SK-N-SH (cell line): Measurements from ENCODE around the gene SFN. TPM values are rescaled to one million over a fixed set of nuclear protein-coding genes. Genes with fewer than 3 reads are reported as not detected.
A peak's percentile ranks its signal among the peaks of the same experiment; 100 is the strongest.

Experiments
- CTCF ChIA-PET: fragments of 300-600, 350-600 bp; formaldehyde crosslinking; extraction: SDS; loops from one replicate; lab custom pipeline; 2021; lab: Yijun Ruan, JAX
- POLR2A ChIA-PET: fragments of 350-600 bp; sonication (Branson Sonifier 250); formaldehyde crosslinking; extraction: SDS; loops from one replicate; lab custom pipeline; 2020; ENCODE audit warnings: antibody characterized with exemption, inconsistent platforms; lab: Yijun Ruan, JAX
- DNase-seq: peaks from one replicate; pipeline ENCODE4 v3.0.0; 2012
- H2AFZ ChIP-seq: fragments of 200-600 bp; sonication (generic); 2 replicates; pipeline ENCODE4 v1.8.1; 2016; ENCODE audit warnings: antibody characterized with exemption, mild to moderate bottlenecking, low read depth
- H3F3A ChIP-seq: fragments of 200-600 bp; sonication (generic); replicated peaks from 2 replicates; pipeline ENCODE3; 2016; ENCODE audit warnings: antibody characterized with exemption, mild to moderate bottlenecking; ENCODE audit not compliant: insufficient read depth
- H3K27ac ChIP-seq, 2 experiments: fragments of 200-500 bp in 1 of 2; fragments of 200-600 bp in 1 of 2; sonication (Bioruptor generic) in 1 of 2; sonication (generic), shearing (Covaris generic) in 1 of 2; 2 replicates each; pipeline versions ENCODE4 v1.5.1 to v1.6.1; 2014 to 2016; ENCODE audit warnings: low read depth in 2 of 2, inconsistent platforms in 1 of 2, low read length in 1 of 2, mild to moderate bottlenecking in 1 of 2, mixed read lengths in 1 of 2
- H3K27me3 ChIP-seq: fragments of 200-600 bp; sonication (generic), shearing (Covaris generic); 2 replicates; pipeline ENCODE4 v1.6.1; 2016; ENCODE audit warnings: mixed run types; ENCODE audit not compliant: insufficient read depth
- H3K36me3 ChIP-seq, 2 experiments: fragments of 200-500 bp in 1 of 2; fragments of 200-600 bp in 1 of 2; sonication (Bioruptor generic) in 1 of 2; sonication (generic) in 1 of 2; replicated peaks in 1 of 2; 2 replicates each; pipeline versions ENCODE3 to v1.5.1; 2014 to 2016; ENCODE audit warnings: low read length in 1 of 2, mild to moderate bottlenecking in 1 of 2; ENCODE audit not compliant: insufficient read depth in 2 of 2, control insufficient read depth in 1 of 2
- H3K4me1 ChIP-seq, 2 experiments: fragments of 200-500 bp in 1 of 2; fragments of 200-600 bp in 1 of 2; sonication (Bioruptor generic) in 1 of 2; sonication (generic), shearing (Covaris generic) in 1 of 2; 2 replicates each; pipeline versions ENCODE4 v1.5.1 to v1.6.1; 2014 to 2016; ENCODE audit warnings: low read depth in 1 of 2, low read length in 1 of 2, mixed run types in 1 of 2; ENCODE audit not compliant: insufficient read depth in 2 of 2, control insufficient read depth in 1 of 2
- H3K4me2 ChIP-seq: fragments of 200-600 bp; sonication (generic), shearing (Covaris generic); 2 replicates; pipeline ENCODE4 v1.6.1; 2017; ENCODE audit warnings: mixed run types
- H3K4me3 ChIP-seq, 2 experiments: fragments of 200-500 bp in 1 of 2; fragments of 200-600 bp in 1 of 2; sonication (Bioruptor generic) in 1 of 2; sonication (generic), shearing (Covaris generic) in 1 of 2; 2 replicates each; pipeline versions ENCODE4 v1.5.1 to v1.8.1; 2014 to 2016; ENCODE audit warnings: low read depth in 2 of 2, inconsistent platforms in 1 of 2, low read length in 1 of 2, mild to moderate bottlenecking in 1 of 2, mixed read lengths in 1 of 2, moderate library complexity in 1 of 2
- H3K79me2 ChIP-seq: fragments of 200-600 bp; sonication (generic); 2 replicates; pipeline ENCODE4 v1.8.1; 2017; ENCODE audit warnings: mild to moderate bottlenecking; ENCODE audit not compliant: insufficient read depth
- H3K9ac ChIP-seq: fragments of 200-600 bp; sonication (generic); 2 replicates; pipeline ENCODE4 v1.6.1; 2017; ENCODE audit warnings: mixed run types
- H3K9me2 ChIP-seq: fragments of 200-600 bp; sonication (generic); 2 replicates; pipeline ENCODE4 v1.6.1; 2017; ENCODE audit warnings: mixed run types
- H3K9me3 ChIP-seq: fragments of 200-600 bp; sonication (generic); 2 replicates; pipeline ENCODE4 v1.6.1; 2017; ENCODE audit warnings: mixed run types, mild to moderate bottlenecking, moderate library complexity
- H4K20me1 ChIP-seq: fragments of 200-600 bp; sonication (generic); 2 replicates; pipeline ENCODE4 v1.6.1; 2017; ENCODE audit warnings: mild to moderate bottlenecking, mixed run types; ENCODE audit not compliant: insufficient read depth
- CHD2 ChIP-seq: fragments of 150-350 bp; IDR thresholded peaks from 2 replicates; pipeline ENCODE4 v1.6.1; 2018; ENCODE audit warnings: low read length; ENCODE audit not compliant: partially characterized antibody
- ELF1 ChIP-seq: IDR thresholded peaks from 2 replicates; pipeline ENCODE4 v1.4.0; 2012
- EP300 ChIP-seq, 2 experiments: IDR thresholded peaks; 2 replicates each; pipeline versions ENCODE4 v1.4.0 to v1.6.1; 2012; ENCODE audit warnings: borderline replicate concordance in 1 of 2, low read depth in 1 of 2, low read length in 1 of 2
- FOSL2 ChIP-seq: IDR thresholded peaks from 2 replicates; pipeline ENCODE4 v1.4.0; 2012; ENCODE audit warnings: low read depth, mild to moderate bottlenecking, moderate library complexity, borderline replicate concordance
- FOXJ3 ChIP-seq: sonication (generic); formaldehyde crosslinking; IDR thresholded peaks from 2 replicates; pipeline ENCODE4 v1.5.1; 2020; ENCODE audit warnings: mild to moderate bottlenecking, missing genetic modification reagents
- GABPA ChIP-seq: IDR thresholded peaks from 2 replicates; pipeline ENCODE4 v1.4.0; 2012; ENCODE audit warnings: low read depth, mild to moderate bottlenecking
- GATA2 ChIP-seq: sonication (generic); formaldehyde crosslinking; IDR thresholded peaks from 2 replicates; pipeline ENCODE4 v1.5.0; 2020; ENCODE audit warnings: mild to moderate bottlenecking, missing genetic modification reagents
- IRF3 ChIP-seq: fragments of 150-350 bp; IDR thresholded peaks from 2 replicates; pipeline ENCODE4 v1.6.1; 2016; ENCODE audit warnings: mild to moderate bottlenecking, low read depth, low read length
- JUND ChIP-seq: IDR thresholded peaks from 2 replicates; pipeline ENCODE4 v1.4.0; 2012
- MXI1 ChIP-seq: IDR thresholded peaks from 2 replicates; pipeline ENCODE4 v1.6.1; 2012; ENCODE audit warnings: mild to moderate bottlenecking, low read depth, low read length, improper control_type of control experiment
- NFIC ChIP-seq: IDR thresholded peaks from 2 replicates; pipeline ENCODE4 v1.4.0; 2012; ENCODE audit warnings: borderline replicate concordance
- NRF1 ChIP-seq: IDR thresholded peaks from 2 replicates; pipeline ENCODE4 v1.6.1; 2012; ENCODE audit warnings: low read depth, mild to moderate bottlenecking, low read length
- POLR2AphosphoS5 ChIP-seq: IDR thresholded peaks from 2 replicates; pipeline ENCODE4 v1.6.1; 2012; ENCODE audit warnings: low read depth, low read length
- RAD21 ChIP-seq: IDR thresholded peaks from 2 replicates; pipeline ENCODE4 v1.6.1; 2012; ENCODE audit warnings: mild to moderate bottlenecking, low read length
- RCOR1 ChIP-seq: fragments of 150-350 bp; IDR thresholded peaks from 2 replicates; pipeline ENCODE4 v1.6.1; 2017; ENCODE audit warnings: antibody characterized with exemption, low read length
- RFX5 ChIP-seq: IDR thresholded peaks from 2 replicates; pipeline ENCODE4 v1.6.1; 2012; ENCODE audit warnings: mild to moderate bottlenecking, improper control_type of control experiment, low read length
- RXRA ChIP-seq: IDR thresholded peaks from 2 replicates; pipeline ENCODE4 v1.4.0; 2012; ENCODE audit warnings: low read depth, mild to moderate bottlenecking, borderline replicate concordance
- SIN3A ChIP-seq: IDR thresholded peaks from 2 replicates; pipeline ENCODE4 v1.6.1; 2012; ENCODE audit warnings: low read depth, mild to moderate bottlenecking, low read length, moderate library complexity, borderline replicate concordance
- SMC3 ChIP-seq: IDR thresholded peaks from 2 replicates; pipeline ENCODE4 v1.6.1; 2012; ENCODE audit warnings: low read depth, low read length, improper control_type of control experiment
- TCF12 ChIP-seq: IDR thresholded peaks from 2 replicates; pipeline ENCODE4 v1.4.0; 2012
- TEAD4 ChIP-seq: IDR thresholded peaks from 2 replicates; pipeline ENCODE4 v1.4.0; 2012; ENCODE audit warnings: mild to moderate bottlenecking, borderline replicate concordance; ENCODE audit not compliant: insufficient read depth
- USF2 ChIP-seq: fragments of 150-350 bp; IDR thresholded peaks from 2 replicates; pipeline ENCODE4 v1.6.1; 2017; ENCODE audit warnings: antibody characterized with exemption, low read length, low read depth, borderline replicate concordance
- WGBS: methylation state at CpG from one replicate; pipeline ENCODE4 v1.1.6; 2017; ENCODE audit warnings: low lambda C conversion rate; 5-methylcytosine and 5-hydroxymethylcytosine counted together
- polyA plus RNA-seq, 3 experiments: library from polyadenylated mRNA; depleted of rRNA; stranded (reverse); fragments of >200 nt; gene quantifications; 2 replicates each; pipeline ENCODE4 v1.2.3, GENCODE V29; 2012
- TF ChIP-seq, protein P1 (sequence below): fragments of 200-600 bp; sonication (generic); IDR thresholded peaks from 2 replicates; pipeline ENCODE4 v1.6.1; 2017; ENCODE audit warnings: antibody characterized with exemption, mild to moderate bottlenecking, moderate library complexity

The SFN gene
- polyA plus RNA-seq, 1 of the 3 experiments (the other 2 are of a cell fraction), result 0.18 TPM

DNA sequence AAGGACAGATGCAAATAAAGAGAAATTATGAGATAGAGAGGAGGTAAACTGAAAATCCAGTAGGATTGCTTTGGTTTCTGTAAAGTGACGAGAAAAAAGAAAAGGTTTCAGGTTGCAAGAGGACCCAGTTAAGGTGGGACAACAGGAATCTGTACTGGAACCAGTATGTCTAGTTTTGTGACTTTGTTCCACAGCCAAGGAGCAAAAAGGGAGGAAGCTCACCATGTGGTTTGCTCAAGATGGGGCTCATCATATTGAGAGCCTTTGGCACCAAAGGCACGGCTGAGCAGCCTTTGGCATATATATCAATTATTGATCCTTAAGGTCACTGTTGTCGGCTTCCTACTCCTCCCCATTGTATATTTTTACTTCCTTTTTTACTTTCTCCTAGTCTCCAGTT is 38.2 kb upstream of the SFN start:
- no peaks in the 10 kb centered on the region for H3K36me3 ChIP-seq
- H3K27me3 ChIP-seq, result no peaks in the 10 kb centered on the region
- CTCF ChIA-PET, result interaction anchor here (0.7 to 1.3 kb wide), 4 partner anchors 12 to 290 kb away, joined by 3 to 8 read pairs (median 4); no protein-coding TSS in a partner anchor
- no peak for DNase-seq
- no peak overlapping the region for H3K27ac ChIP-seq
- no peak for TF ChIP-seq USF2
- TF ChIP-seq SMC3, result no peak
- H3K9ac ChIP-seq, result no peak overlapping the region
- WGBS, result 100% methylated on average over 3 of the region's 3 CpGs
- POLR2A ChIA-PET, result no interaction called here
- H3K4me1 ChIP-seq, result peaks cover 6 to 21% of the 10 kb centered on the region in 2 experiments; a peak in 2 of 4 replicates
- no peaks in the 10 kb centered on the region for H3F3A ChIP-seq
- no peaks in the 10 kb centered on the region for H3K9me2 ChIP-seq
- no peak overlapping the region for H2AFZ ChIP-seq
- H4K20me1 ChIP-seq, result no peaks in the 10 kb centered on the region
- H3K4me3 ChIP-seq, result no peak overlapping the region
- no peaks in the 10 kb centered on the region for H3K9me3 ChIP-seq
- peaks cover 27% of the 10 kb centered on the region for H3K79me2 ChIP-seq
- H3K4me2 ChIP-seq, result no peak overlapping the region

- 7% methylated on average over 17 of the region's 107 CpGs for WGBS
- Histone ChIP-seq H3K9me3 (no peaks in the 10 kb centered on the region), H3K27ac (peak within 1 kb of the TSS in 1 of 2 experiments; percentile 71; a peak in 2 of 4 replicates), H2AFZ (peak within 1 kb of the TSS; percentile 99), H3K36me3 (no peaks in the 10 kb centered on the region), H3K4me1 (peaks cover 6 to 21% of the 10 kb centered on the region in 2 experiments; a peak in 2 of 4 replicates), H3F3A (no peaks in the 10 kb centered on the region), H3K9me2 (no peaks in the 10 kb centered on the region), H3K27me3 (no peaks in the 10 kb centered on the region), H3K9ac (peak within 1 kb of the TSS; percentile 68), H3K4me3 (peak within 1 kb of the TSS; percentile 60 to 69), H3K4me2 (peak within 1 kb of the TSS; percentile 95), H3K79me2 (peaks cover 42% of the 10 kb centered on the region), H4K20me1 (no peaks in the 10 kb centered on the region)
- ChIA-PET POLR2A (no interaction called here), CTCF (interaction anchor here (0.6 to 1.2 kb wide), 6 partner anchors 16 to 74 kb away, joined by 3 to 4 read pairs (median 3); partner anchors contain the start of gene GPATCH3)
- TF ChIP-seq GABPA (no peak), USF2 (no peak), JUND (no peak), SIN3A (no peak), TEAD4 (no peak), ELF1 (no peak), EP300 (IDR thresholded peaks at IDR 0.05; ENCODE audit: borderline replicate concordance in 1 of 2, low read depth in 1 of 2, low read length in 1 of 2) (no peak), RAD21 (no peak), NFIC (peak; percentile 74; the same call in 1 of the 2 replicates), RCOR1 (no peak), IRF3 (no peak), POLR2AphosphoS5 (0 out of 2 replicates have a peak, but pooled peaks have one; percentile 14), RFX5 (no peak), TCF12 (no peak), GATA2 (no peak), CHD2 (peak; percentile 25), MXI1 (no peak), NRF1 (no peak), RXRA (no peak), FOSL2 (no peak), FOXJ3 (CRISPR knock-in tag) (no peak)
- TF ChIP-seq, protein P1, sequence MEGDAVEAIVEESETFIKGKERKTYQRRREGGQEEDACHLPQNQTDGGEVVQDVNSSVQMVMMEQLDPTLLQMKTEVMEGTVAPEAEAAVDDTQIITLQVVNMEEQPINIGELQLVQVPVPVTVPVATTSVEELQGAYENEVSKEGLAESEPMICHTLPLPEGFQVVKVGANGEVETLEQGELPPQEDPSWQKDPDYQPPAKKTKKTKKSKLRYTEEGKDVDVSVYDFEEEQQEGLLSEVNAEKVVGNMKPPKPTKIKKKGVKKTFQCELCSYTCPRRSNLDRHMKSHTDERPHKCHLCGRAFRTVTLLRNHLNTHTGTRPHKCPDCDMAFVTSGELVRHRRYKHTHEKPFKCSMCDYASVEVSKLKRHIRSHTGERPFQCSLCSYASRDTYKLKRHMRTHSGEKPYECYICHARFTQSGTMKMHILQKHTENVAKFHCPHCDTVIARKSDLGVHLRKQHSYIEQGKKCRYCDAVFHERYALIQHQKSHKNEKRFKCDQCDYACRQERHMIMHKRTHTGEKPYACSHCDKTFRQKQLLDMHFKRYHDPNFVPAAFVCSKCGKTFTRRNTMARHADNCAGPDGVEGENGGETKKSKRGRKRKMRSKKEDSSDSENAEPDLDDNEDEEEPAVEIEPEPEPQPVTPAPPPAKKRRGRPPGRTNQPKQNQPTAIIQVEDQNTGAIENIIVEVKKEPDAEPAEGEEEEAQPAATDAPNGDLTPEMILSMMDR, result peak; percentile 46
- DNase-seq, result peak; percentile 98
Measured at GRCh38 chr1:26826261-26827105, 36.5 kb upstream of the SFN start, which contains the start of gene ZDHHC18. Gene ZDHHC18, plus strand, starts transcription at chr1:26826688. Its CDS starts 117 bp downstream, at chr1:26826805.
